ENCODE data around the gene AGAP3.
A peak's percentile ranks its signal among the peaks of the same experiment; 100 is the strongest.

Gene AGAP3

GRCh38 chr7:151110941-151111645 lies 24.8 kb downstream of the AGAP3 start:
- DNase-seq, result no peak

GRCh38 chr7:151113344-151114150 lies 27.3 kb downstream of the AGAP3 start:
- no peak for DNase-seq

DNA sequence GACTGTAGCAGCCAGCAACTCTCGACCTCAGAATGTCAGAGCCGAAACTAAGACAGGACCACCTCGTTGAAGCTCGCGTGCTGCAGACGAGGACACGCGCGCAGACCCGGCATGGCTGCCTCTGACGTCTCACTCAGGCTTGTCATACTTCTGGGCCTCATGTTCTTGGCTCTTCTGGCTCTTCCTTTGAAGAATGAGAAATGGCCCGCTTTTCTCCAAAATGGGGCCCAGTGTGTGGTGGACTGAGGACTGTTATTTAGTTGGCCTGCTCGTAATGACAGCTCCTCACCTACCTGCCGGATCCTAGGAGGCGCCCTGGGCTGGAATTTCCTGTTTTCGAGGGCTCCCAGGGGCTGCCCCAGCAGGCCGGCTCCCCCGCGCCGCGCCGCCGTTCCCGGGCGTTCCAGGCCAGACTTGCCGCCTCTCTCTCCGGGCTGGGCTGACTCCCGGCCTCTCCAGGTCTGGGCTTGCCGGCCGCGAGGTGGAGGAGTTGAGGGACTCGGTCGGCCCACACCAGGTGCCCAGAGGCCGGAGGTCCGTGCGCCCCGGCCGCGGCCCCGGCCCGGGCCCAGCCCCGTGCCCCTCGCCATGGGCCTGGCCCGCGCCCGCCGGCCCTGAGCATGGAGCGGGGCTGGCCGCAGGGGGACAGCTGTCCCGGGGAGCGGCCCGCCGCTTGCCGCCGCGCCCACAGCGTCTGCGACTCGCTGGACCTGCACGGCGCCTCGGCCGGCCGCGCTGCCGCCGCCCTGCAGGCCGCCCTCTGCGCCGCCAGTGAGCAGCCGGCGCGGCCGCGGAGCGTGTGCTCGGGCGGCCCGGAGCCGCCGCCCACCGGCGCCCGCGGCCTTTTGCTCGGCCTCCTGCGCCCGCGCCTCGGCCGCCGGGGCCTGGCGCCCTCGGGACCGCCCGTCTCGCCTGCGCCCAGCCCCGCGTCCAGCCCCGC lies 28.1 kb downstream of the AGAP3 start:
- no peak for DNase-seq

- DNase-seq, result no peak
Measured at GRCh38 chr7:151115121-151115835, 29.0 kb downstream of the AGAP3 start.

GRCh38 chr7:151115836-151116418 lies 29.7 kb downstream of the AGAP3 start:
- no peak for DNase-seq

- DNase-seq, result no peak
Measured at GRCh38 chr7:151116603-151117440, 30.5 kb downstream of the AGAP3 start.

DNA sequence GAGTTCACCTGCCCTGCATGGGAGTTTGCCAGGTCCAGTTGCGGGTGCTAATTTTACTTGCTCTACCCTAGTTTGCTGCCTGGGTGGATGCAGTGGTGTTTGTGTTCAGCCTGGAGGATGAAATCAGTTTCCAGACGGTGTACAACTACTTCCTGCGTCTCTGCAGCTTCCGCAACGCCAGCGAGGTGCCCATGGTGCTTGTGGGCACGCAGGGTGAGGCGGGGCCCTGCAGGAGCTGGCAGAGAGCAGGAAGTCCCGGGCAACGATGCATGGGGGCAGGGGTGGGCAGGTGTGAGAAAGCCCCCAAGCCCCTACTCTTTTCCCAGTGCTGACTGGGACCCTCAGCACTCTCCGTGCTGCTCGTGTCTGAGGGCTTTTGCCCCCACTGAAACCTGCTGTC lies 31.3 kb downstream of the AGAP3 start:
- no peak for DNase-seq

- no peak for DNase-seq
Measured at GRCh38 chr7:151118108-151119054, 32.1 kb downstream of the AGAP3 start.

- no peak for DNase-seq
Measured at GRCh38 chr7:151119055-151119415, 32.8 kb downstream of the AGAP3 start.

GRCh38 chr7:151119902-151120301 lies 33.6 kb downstream of the AGAP3 start:
- DNase-seq, result no peak

GRCh38 chr7:151120896-151121295 lies 34.6 kb downstream of the AGAP3 start:
- no peak for DNase-seq

GRCh38 chr7:151121380-151122170 lies 35.3 kb downstream of the AGAP3 start:
- no peak for DNase-seq

- DNase-seq, result no peak
Measured at GRCh38 chr7:151122276-151122675, 36.0 kb downstream of the AGAP3 start.

- no peak for DNase-seq
Measured at GRCh38 chr7:151122796-151123157, 36.5 kb downstream of the AGAP3 start.

GRCh38 chr7:151123158-151123821 lies 37.0 kb downstream of the AGAP3 start:
- no peak for DNase-seq

- peak; percentile 20 for DNase-seq
Measured at GRCh38 chr7:151123822-151124464, 37.7 kb downstream of the AGAP3 start.

- DNase-seq, result no peak
Measured at GRCh38 chr7:151124481-151124880, 38.2 kb downstream of the AGAP3 start.

DNA sequence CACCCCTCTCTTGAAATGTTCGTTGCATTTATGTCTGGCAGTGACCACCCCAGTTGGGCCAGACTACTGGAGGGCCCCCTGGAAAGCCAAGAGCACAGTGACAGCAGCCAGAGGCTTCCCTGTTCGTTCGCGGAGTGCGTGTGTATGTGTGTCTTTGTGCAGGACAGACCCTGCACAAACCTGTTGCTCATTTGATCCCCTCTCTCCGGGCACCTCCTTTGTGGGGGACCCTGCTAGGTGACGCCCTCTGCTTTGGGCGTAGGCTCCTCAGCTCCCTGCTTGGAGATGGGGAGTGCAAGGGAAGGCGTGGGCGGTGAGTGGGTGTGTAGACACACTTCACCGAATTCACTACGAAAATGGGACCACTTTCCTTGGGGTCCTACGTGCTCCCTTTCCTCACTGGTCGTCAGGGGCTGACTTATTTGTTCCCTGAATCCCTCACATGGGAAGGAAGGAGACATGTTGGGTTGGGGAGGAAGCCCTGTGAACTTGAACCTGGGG lies 38.7 kb downstream of the AGAP3 start:
- DNase-seq, result no peak

All from NCI-H187 treated with DMSO at 0.1 percent for 48 hours (cell line).